Frontal cortex (tissue), 4 donors: Measurements from ENCODE around the gene DCDC1. TPM values are rescaled to one million over a fixed set of nuclear protein-coding genes. Genes with fewer than 3 reads are reported as not detected.
"Not testable (repeated sequence)": the region's sequence is repeated elsewhere in the genome, so short reads cannot be mapped to it uniquely, and the experiment has no call there.

ENCODE experiments used
- DNase-seq, 2 donors: peaks; one replicate each; pipeline ENCODE4 v3.0.0; 2012; ENCODE audit warnings: low spot score in 2 of 2
- FAIRE-seq: peaks from 2 replicates; lab custom pipeline; 2012; peaks lifted over from hg19 to GRCh38; lab: Jason Lieb, UNC
- total RNA-seq: library from RNA; depleted of rRNA; stranded (reverse); fragments of >200 nt; gene quantifications from one replicate; pipeline ENCODE4 v1.2.3, GENCODE V29; 2014
- donor health status: control.
- donor health status: control.
- donor health status: control.

The DCDC1 gene
- total RNA-seq, 1 donor from 2014 or later = 2.4 TPM

DNA sequence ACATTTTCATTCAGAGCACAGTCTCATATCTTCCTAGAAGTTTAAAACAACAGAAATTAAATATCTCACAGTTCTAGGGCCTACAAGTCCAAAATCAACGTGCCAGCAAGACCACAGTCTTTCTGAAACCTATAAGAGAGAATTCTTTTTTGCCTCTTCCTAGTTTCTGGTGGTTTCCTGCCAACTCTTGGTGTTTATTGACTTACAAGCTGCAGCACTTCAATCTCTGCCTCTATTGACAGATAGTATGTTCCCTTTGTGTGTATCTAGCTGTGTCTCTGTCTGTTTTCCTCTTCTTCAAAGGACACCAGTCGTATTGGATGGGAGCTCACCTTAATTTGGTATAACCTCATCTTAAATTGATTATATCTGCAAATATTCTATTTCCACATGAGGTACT is 347.5 kb downstream of the DCDC1 start:
- no peak for FAIRE-seq
- DNase-seq = no peak

DNA sequence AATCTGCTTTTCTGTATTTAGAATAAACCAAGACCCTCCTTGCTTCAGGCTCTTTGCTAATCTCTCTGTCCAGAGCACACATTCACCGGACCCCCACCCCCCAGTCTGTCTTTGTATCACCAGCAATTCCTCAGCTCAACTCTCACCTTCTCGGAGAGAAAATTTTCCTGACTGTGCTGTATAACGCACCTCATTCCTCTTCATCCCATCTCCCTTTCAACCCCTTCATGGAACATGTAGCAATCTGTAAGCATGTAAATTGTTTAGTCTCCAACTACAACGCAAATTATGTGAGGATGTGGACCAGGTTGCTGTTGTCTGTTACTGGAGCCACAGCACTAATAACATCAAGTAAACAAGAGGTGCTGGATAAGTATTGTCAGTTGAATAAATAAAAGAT is 349.8 kb downstream of the DCDC1 start:
- DNase-seq (no peak), FAIRE-seq (no peak)

GRCh38 chr11:31005202-31005601 is 364.3 kb downstream of the DCDC1 start:
- no peak for DNase-seq
- FAIRE-seq = no peak

DNA sequence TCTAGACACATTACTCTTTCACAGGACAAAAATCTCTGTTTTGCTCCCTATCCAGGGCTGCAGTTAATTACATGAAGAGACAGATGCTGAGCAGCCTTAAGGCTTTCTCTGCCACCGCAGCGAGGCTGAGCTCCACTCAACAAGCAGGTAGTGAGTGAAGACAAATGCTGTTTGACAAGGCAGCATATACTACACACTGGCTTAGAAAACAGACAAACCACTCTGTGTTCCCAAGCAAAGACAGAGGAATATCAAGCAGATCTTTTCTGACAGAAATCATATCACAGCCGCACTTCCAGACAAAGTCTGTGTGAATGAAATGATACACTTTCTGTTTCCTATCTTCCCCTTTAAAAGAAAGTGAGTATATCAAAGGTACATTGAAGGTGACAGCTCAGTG is 368.1 kb downstream of the DCDC1 start:
- DNase-seq (no peak), FAIRE-seq (no peak)

- DNase-seq (no peak), FAIRE-seq (no peak)
Measured at GRCh38 chr11:31000381-31000780, 369.2 kb downstream of the DCDC1 start.

DNA sequence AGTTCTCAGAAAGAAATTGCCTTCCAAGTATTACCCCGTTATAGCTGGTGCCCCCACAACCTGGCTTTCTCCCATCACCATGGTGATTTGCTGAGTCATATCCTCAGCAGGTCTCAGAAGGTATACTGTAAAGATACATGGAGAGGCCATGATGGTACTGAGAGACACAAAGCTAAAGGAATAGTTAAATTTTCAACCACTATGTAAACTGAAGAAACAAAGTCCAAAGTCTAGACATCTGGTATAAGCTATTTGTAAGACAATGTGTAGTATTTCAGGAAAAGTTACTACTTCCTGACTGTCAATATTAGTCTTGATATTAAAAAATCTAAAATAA is 377.1 kb downstream of the DCDC1 start:
- FAIRE-seq = no peak
- DNase-seq = no peak

DNA sequence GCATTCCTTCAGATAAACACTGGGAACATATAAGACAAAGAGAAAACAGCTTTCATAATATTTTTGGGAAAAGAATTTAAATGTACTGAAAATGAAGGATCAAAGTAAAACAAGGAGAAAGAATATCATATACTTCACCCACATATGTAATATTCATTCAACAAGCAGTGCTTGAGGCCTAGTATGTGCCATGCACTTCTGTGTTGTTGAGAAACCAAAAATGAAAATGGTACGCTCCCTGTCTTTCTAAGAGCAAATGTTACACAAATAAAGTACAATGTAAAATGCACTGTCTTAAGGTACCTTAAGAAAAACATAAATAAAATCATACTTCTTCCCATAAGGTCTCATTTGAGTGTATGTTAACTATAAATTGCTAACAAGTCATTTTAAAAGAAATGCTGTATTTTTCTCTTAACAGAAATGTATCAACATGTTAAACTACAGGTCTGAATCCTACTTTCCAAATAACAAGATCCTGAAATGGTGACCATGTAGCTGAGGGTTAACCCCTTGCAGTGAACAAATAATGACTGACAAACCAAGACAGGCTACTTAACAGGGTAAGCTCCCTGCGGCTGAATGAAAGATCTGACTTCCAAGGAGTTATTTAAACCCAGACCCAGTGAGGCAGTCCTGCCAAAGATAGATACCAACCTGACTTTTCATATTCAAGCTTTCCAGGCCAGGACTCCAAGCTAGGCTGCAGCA is 377.6 kb downstream of the DCDC1 start:
- no peak for DNase-seq
- no peak for FAIRE-seq

GRCh38 chr11:30991376-30991775 is 378.2 kb downstream of the DCDC1 start:
- DNase-seq (no peak), FAIRE-seq (no peak)

DNA sequence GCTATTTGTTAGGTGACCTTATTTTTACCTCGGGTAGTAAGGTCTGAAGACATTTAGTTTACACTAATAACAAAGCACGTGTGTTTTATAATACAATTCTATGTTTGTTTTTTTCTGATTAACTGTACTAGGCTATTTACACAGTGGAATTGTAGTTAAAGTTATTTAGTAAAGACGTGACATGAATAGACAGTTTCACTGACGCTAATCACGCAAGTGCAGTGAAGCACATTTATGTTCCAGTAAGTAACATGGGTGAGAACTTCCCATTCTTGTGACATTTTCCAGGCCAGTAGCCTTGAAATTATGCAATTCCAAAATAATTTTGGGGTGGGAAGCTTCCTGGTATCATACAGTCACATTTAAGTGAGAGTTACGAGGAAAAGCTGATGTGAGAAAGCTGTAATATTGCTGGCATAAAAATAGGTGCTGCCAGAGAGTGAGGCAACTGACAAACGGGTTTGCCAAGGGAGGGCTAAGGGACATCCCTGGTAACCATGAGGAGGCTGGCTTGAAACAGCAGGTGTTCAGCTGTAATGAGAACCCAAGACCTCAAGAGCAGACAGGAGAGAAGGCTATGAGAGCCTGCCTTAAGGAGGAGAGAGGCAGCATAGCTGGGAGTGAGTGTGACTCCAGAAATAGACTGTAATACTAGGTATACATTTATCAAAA is 378.8 kb downstream of the DCDC1 start:
- FAIRE-seq = no peak
- DNase-seq = no peak

- DNase-seq = no peak
- no peak for FAIRE-seq
Measured at GRCh38 chr11:30987819-30988218, 381.7 kb downstream of the DCDC1 start.

- DNase-seq = no peak
- no peak for FAIRE-seq
Measured at GRCh38 chr11:30985536-30985935, 384.0 kb downstream of the DCDC1 start.

DNA sequence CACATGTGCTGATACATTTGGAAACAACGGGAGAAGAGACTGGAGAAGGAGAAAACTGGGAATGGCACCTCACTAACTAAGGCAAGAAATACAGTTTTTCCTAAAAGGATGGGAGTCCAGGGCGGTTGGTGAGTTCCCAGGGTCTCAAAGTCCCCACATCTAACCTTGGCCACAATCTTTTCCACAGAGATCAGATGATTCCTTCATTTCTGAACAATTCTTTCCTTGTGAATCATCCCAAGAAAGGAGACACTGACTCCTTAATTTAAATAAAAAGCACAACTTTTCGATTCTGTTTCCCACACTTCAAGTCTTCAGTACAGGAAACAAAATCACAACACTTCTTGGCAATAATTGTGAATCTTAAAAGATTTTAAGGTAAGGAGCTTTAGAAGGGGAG is 384.7 kb downstream of the DCDC1 start:
- DNase-seq = no peak
- FAIRE-seq = no peak

DNA sequence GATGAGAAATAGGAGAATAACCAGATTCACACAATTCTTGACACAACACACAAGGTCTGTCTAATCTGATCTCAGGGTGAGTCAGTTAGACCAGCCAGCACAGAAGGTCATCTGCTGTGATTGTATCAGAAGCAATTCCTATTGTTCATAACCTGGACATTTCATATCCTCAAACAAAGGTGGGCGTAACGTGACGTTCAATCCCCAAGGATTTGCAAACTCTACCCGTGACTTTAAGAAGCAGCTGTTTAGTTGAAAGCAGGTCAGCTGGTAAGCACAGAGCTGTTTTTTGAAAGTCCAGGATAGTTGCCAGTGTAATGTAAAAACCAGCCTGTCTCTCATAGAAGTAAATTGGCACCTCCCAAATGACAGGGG is 385.1 kb downstream of the DCDC1 start:
- no peak for DNase-seq
- no peak for FAIRE-seq

GRCh38 chr11:30983776-30984441 is 385.6 kb downstream of the DCDC1 start:
- FAIRE-seq = no peak
- no peak for DNase-seq

DNA sequence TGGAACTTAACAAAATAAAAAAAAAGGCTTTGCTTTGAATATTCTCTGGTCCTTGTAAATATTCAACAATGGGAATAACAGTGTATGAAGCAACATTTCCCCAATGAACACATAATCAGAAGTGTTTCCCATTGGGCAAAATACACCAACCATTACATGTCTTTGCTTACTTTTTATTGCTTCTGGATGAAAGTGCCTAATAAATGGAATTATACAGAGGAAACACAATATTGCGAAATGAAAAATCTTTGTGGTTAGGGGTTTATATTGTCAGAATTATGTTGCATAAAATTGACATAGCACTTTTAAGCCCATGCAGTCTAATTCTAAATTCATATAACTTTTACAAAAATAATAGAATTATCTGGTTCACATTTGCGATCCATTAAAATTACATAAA is 386.4 kb downstream of the DCDC1 start:
- DNase-seq (no peak), FAIRE-seq (no peak)

DNA sequence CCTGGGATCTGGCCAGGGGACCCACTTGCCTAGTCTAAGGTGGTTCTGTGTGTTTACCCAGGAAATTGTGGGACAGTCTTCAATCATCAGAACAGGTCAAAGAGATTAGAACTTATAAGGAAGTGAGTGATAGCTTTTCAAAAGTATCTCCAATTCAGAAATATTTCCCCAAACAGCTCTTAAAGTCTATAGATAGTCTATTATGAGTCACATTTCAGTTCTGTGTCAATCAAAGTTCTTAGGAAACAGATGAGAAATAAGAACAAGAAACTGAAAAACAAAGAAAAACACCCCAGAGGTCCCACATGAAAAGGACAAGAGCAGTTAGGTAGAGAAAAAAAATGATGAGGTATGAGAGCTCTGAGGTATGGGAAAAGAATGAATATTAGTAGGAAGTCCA is 402.0 kb downstream of the DCDC1 start:
- FAIRE-seq = no peak
- DNase-seq = no peak

DNA sequence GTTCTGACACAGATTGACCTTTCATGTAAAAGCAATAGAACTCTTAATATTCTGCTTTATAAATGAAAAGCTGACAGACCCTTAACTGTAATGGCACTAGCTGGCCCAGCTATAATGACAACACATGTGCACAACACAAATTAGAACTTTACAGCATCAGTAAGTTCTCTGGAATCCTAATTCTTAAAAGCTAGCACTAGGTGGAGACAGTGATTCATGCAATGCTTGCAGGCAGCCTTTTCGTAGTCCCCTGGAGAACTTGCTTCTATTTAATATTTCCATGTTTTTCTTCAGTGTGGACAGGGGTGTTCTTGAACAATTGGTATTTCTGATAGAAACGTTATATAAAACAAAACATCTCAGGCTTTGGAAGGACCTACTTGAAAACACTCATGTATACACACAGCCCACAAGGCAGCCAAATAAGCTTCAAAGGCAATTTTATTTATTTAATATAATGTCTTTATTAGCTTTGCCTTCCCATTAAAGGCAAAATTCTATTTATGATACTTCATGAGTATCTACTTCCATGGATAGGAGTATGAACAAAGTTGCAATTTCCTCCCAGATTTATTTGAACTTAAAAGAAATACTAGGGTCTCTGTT is 409.0 kb downstream of the DCDC1 start:
- FAIRE-seq (no peak), DNase-seq (peak in 1 of 2 donors; percentile 12)

GRCh38 chr11:30956751-30957150 is 412.8 kb downstream of the DCDC1 start:
- FAIRE-seq = no peak
- no peak for DNase-seq

DNA sequence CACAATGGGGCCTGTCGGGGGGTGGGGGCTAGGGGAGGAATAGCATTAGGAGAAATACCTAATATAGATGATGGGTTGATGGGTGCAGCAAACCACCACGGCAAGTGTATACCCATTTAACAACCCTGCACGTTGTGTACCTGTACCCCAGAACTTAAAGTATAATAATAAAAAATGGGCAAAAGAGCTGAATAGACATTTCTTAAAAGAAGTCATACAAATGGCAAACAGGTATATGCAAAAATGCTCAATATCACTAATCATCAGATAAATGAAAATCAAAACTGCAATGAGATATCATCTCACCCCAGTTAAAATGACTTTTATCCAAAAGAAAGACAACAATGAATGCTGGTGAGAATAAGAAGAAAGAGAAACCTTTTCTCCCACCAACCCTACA is 419.7 kb downstream of the DCDC1 start:
- DNase-seq (no peak), FAIRE-seq (no peak)

GRCh38 chr11:30947715-30948114 is 421.8 kb downstream of the DCDC1 start:
- not testable (repeated sequence) for FAIRE-seq, DNase-seq

- FAIRE-seq = no peak
Measured at GRCh38 chr11:30938810-30939209, 430.7 kb downstream of the DCDC1 start.

More at GRCh38 chr11:30938810-30939209, 430.7 kb downstream of the DCDC1 start:
- no peak for DNase-seq
